Choroid plexus epithelial cell (primary cell): ENCODE measurements around the gene ISG20L2.

ENCODE experiments used
- DNase-seq: peaks from one replicate; pipeline ENCODE4 v3.0.0-alpha.2; 2010; ENCODE audit warnings: low read depth
- H3K4me3 ChIP-seq: 2 replicates; pipeline ENCODE4 v1.5.1; 2011; ENCODE audit warnings: low read depth, mild to moderate bottlenecking, control low read depth, low read length, moderate library complexity
- CTCF ChIP-seq: conservative IDR thresholded peaks from 2 replicates; pipeline ENCODE4 v1.5.1; 2011; ENCODE audit warnings: low read depth, mild to moderate bottlenecking, control low read depth, inconsistent platforms, low read length, moderate library complexity

ISG20L2 gene

DNA sequence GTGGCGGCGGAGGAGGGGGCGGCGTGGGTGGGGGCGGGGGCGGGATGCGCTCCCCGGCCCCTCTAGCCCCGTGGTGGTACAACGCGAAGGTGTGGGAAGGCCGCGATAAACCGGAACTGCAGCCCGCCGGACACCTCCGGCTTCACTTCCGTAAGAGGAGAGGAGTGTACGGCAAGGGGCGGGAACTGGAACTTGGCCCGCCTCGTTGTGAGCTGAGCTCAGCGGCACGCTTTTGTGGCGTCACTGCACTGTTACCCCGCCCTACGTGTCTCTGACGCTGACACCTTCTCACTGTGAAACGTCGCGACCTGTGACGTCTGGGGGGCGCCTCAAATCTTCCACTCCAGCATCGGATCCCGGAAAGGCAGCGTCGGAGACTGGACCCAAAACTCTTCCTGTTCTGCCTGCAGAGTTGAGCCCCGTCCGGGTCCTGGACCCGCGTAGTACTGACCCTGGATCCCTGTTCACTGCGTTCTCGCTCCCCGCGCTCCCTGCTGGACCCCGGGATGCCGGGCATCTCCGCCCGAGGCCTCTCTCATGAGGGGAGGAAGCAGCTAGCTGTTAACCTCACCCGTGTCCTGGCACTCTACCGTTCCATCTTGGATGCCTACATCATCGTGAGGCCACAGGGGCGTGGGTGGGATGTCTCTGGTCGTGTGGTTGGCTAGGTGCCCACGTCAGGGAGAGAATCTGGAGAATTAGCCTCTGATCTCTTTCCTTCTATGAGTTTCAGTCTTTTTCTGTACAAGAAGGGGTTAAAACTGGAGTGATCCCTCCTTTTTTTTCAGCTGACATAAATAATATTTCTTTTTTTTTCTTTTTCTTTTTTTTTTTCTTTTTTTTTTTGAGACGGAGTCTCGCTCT, at the start of gene ISG20L2:
Gene ISG20L2, minus strand, starts transcription at position 168 of the 864 bp plus-strand sequence. CDS start 1,114 bp downstream, outside the sequence.
- TF ChIP-seq CTCF = peak; percentile 11
- DNase-seq = peak; percentile 99
- H3K4me3 ChIP-seq = peak within 1 kb of the TSS; percentile 94

GRCh38 chr1:156777573-156777972, 49.0 kb upstream of the ISG20L2 start:
- H3K4me3 ChIP-seq = no peak overlapping the region
- no peak for TF ChIP-seq CTCF
- no peak for DNase-seq

GRCh38 chr1:156776942-156777341, 48.4 kb upstream of the ISG20L2 start:
- no peak overlapping the region for H3K4me3 ChIP-seq
- no peak for TF ChIP-seq CTCF
- DNase-seq = no peak

DNA sequence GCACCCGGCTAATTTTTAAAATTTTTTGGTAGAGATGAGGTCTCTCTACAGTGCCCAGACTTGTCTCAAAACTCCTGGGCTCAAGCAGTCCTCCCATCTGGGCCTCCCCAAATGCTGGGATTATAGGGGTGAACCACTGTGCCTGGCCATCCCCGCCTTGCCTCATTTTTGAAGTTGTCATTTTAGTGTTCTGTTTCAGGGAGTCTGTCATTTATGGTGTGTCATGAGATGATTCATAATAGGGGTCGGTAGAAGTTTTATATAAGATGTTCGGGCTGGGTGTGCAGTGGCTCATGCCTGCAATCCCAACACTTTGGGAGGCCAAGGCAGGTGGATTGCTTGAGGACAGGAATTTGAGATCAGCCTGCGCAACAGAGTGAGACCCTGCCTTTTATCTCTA, 47.2 kb upstream of the ISG20L2 start:
- no peak for TF ChIP-seq CTCF

DNA sequence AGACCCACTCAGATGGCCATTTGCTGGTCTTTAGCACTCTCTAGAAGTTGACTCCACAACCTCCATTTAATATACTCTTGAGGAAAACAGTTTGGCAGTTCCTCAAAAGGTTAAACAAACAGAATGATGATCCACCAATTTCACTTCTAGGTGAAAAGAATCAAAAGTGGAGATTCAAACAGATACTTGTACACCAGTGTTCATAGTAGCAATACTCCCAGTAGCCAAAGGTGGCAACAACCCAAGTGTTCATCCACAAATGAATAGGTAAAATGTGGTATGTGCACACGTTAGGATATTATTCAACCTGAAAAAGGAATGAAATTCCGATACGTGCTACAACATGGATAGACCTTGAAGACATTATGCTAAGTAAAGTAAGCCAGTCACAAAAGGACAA, 45.0 kb upstream of the ISG20L2 start:
- no peak for DNase-seq
- no peak overlapping the region for H3K4me3 ChIP-seq
- peak; percentile 21 for TF ChIP-seq CTCF

More for the DNA sequence above, 47.2 kb upstream of the ISG20L2 start:
- H3K4me3 ChIP-seq = no peak overlapping the region
- DNase-seq = no peak

- no peak for DNase-seq
- H3K4me3 ChIP-seq = no peak overlapping the region
- TF ChIP-seq CTCF = no peak
Measured at GRCh38 chr1:156772728-156773497, 44.3 kb upstream of the ISG20L2 start.
